ENCODE results near the gene EHD3. TPM values are rescaled to one million over a fixed set of nuclear protein-coding genes. Genes with fewer than 3 reads are reported as not detected.
A peak's percentile ranks its signal among the peaks of the same experiment; 100 is the strongest.

Gene EHD3
- total RNA-seq, 2 experiments from 2014 or later, result 1.5 to 1.6 TPM

- ATAC-seq (ENCODE audit: low read depth), result no peak
- Mint-ChIP-seq H3K27ac (no peak overlapping the region), H3K27me3 (peaks cover 13% of the 10 kb centered on the region), H3K4me1 (peaks cover 8% of the 10 kb centered on the region), H3K36me3 (no peaks in the 10 kb centered on the region), H3K4me3 (peak overlapping the region; percentile 47), H3K9me3 (no peaks in the 10 kb centered on the region)
- no peak for DNase-seq
- POLR2A ChIA-PET, result no interaction called here
These were observed 941 bp downstream of the EHD3 start for GRCh38 chr2:31234683-31235503.

GRCh38 chr2:31235504-31235902 lies 1.6 kb downstream of the EHD3 start:
- no peaks in the 10 kb centered on the region for H3K36me3 Mint-ChIP-seq
- no peak overlapping the region for H3K4me3 Mint-ChIP-seq
- DNase-seq (no peak), ATAC-seq (ENCODE audit: low read depth) (no peak)
- H3K27ac Mint-ChIP-seq, result no peak overlapping the region
- H3K27me3 Mint-ChIP-seq, result peaks cover 8% of the 10 kb centered on the region
- H3K4me1 Mint-ChIP-seq, result peaks cover 8% of the 10 kb centered on the region
- H3K9me3 Mint-ChIP-seq, result no peaks in the 10 kb centered on the region
- POLR2A ChIA-PET, result no interaction called here

- POLR2A ChIA-PET, result no interaction called here
- no peaks in the 10 kb centered on the region for H3K36me3 Mint-ChIP-seq
- ATAC-seq (ENCODE audit: low read depth), result no peak
These were observed 2.7 kb downstream of the EHD3 start for GRCh38 chr2:31236433-31237205.

GRCh38 chr2:31237348-31238017 lies 3.5 kb downstream of the EHD3 start:
- no peak overlapping the region for H3K27ac Mint-ChIP-seq
- H3K4me3 Mint-ChIP-seq, result no peak overlapping the region

More at GRCh38 chr2:31236433-31237205, 2.7 kb downstream of the EHD3 start:
- H3K27me3 Mint-ChIP-seq, result peaks cover 4% of the 10 kb centered on the region
- H3K27ac Mint-ChIP-seq, result no peak overlapping the region
- no peak for DNase-seq
- H3K4me1 Mint-ChIP-seq, result peaks cover 11% of the 10 kb centered on the region
- H3K4me3 Mint-ChIP-seq, result no peak overlapping the region
- no peaks in the 10 kb centered on the region for H3K9me3 Mint-ChIP-seq

GRCh38 chr2:31238126-31238905 lies 4.4 kb downstream of the EHD3 start:
- H3K4me1 Mint-ChIP-seq, result peaks cover 14% of the 10 kb centered on the region
- peaks cover 2% of the 10 kb centered on the region for H3K27me3 Mint-ChIP-seq
- no peak for ATAC-seq (ENCODE audit: low read depth)
- H3K27ac Mint-ChIP-seq, result no peak overlapping the region
- no peaks in the 10 kb centered on the region for H3K9me3 Mint-ChIP-seq
- POLR2A ChIA-PET, result no interaction called here
- DNase-seq, result no peak
- no peaks in the 10 kb centered on the region for H3K36me3 Mint-ChIP-seq
- H3K4me3 Mint-ChIP-seq, result no peak overlapping the region

More at GRCh38 chr2:31237348-31238017, 3.5 kb downstream of the EHD3 start:
- DNase-seq (no peak), ATAC-seq (ENCODE audit: low read depth) (no peak)
- POLR2A ChIA-PET, result no interaction called here
- H3K4me1 Mint-ChIP-seq, result peaks cover 17% of the 10 kb centered on the region
- peaks cover 4% of the 10 kb centered on the region for H3K27me3 Mint-ChIP-seq
- no peaks in the 10 kb centered on the region for H3K9me3 Mint-ChIP-seq
- no peaks in the 10 kb centered on the region for H3K36me3 Mint-ChIP-seq

GRCh38 chr2:31238906-31239592 lies 5.1 kb downstream of the EHD3 start:
- no peak for DNase-seq
- Mint-ChIP-seq H3K36me3 (no peaks in the 10 kb centered on the region), H3K4me3 (no peak overlapping the region), H3K27ac (no peak overlapping the region), H3K27me3 (peaks cover 2% of the 10 kb centered on the region), H3K4me1 (peaks cover 9% of the 10 kb centered on the region), H3K9me3 (no peaks in the 10 kb centered on the region)
- no peak for ATAC-seq (ENCODE audit: low read depth)
- POLR2A ChIA-PET, result no interaction called here

GRCh38 chr2:31239593-31240177 lies 5.7 kb downstream of the EHD3 start:
- Mint-ChIP-seq H3K4me3 (no peak overlapping the region), H3K9me3 (no peaks in the 10 kb centered on the region), H3K36me3 (no peaks in the 10 kb centered on the region), H3K27me3 (peaks cover 2% of the 10 kb centered on the region), H3K4me1 (peaks cover 9% of the 10 kb centered on the region), H3K27ac (no peak overlapping the region)
- ATAC-seq (ENCODE audit: low read depth), result no peak
- no peak for DNase-seq
- POLR2A ChIA-PET, result no interaction called here

- no peak for DNase-seq
- POLR2A ChIA-PET, result no interaction called here
- Mint-ChIP-seq H3K9me3 (no peaks in the 10 kb centered on the region), H3K4me1 (peaks cover 9% of the 10 kb centered on the region), H3K36me3 (no peaks in the 10 kb centered on the region), H3K27me3 (no peaks in the 10 kb centered on the region), H3K27ac (no peak overlapping the region), H3K4me3 (no peak overlapping the region)
- ATAC-seq (ENCODE audit: low read depth), result no peak
These were observed 6.7 kb downstream of the EHD3 start for GRCh38 chr2:31240381-31241365.

- Mint-ChIP-seq H3K27ac (no peak overlapping the region), H3K4me3 (no peak overlapping the region), H3K36me3 (no peaks in the 10 kb centered on the region), H3K9me3 (no peaks in the 10 kb centered on the region), H3K27me3 (no peaks in the 10 kb centered on the region), H3K4me1 (peaks cover 9% of the 10 kb centered on the region)
- DNase-seq, result no peak
- ATAC-seq (ENCODE audit: low read depth), result no peak
- POLR2A ChIA-PET, result no interaction called here
These were observed 7.8 kb downstream of the EHD3 start for GRCh38 chr2:31241625-31242270.

- Mint-ChIP-seq H3K27ac (no peak overlapping the region), H3K4me1 (peaks cover 9% of the 10 kb centered on the region), H3K36me3 (no peaks in the 10 kb centered on the region), H3K9me3 (no peaks in the 10 kb centered on the region), H3K27me3 (no peaks in the 10 kb centered on the region), H3K4me3 (no peak overlapping the region)
- ATAC-seq (ENCODE audit: low read depth), result no peak
- POLR2A ChIA-PET, result no interaction called here
- no peak for DNase-seq
These were observed 9.1 kb downstream of the EHD3 start for GRCh38 chr2:31243053-31243452.

- Mint-ChIP-seq H3K27me3 (no peaks in the 10 kb centered on the region), H3K27ac (no peak overlapping the region), H3K36me3 (no peaks in the 10 kb centered on the region), H3K4me1 (peaks cover 9% of the 10 kb centered on the region), H3K4me3 (no peak overlapping the region), H3K9me3 (no peaks in the 10 kb centered on the region)
- POLR2A ChIA-PET, result no interaction called here
- ATAC-seq (ENCODE audit: low read depth) (no peak), DNase-seq (no peak)
These were observed 10.1 kb downstream of the EHD3 start for GRCh38 chr2:31244101-31244500.
